Natural killer cell (primary cell): Measurements from ENCODE around the gene AKAP1. TPM values are rescaled to one million over a fixed set of nuclear protein-coding genes. Genes with fewer than 3 reads are reported as not detected.

Source experiments
- ATAC-seq, 3 donors: fragments of 150-1000 bp in 2 of 3; fragments of 200-7000 bp in 1 of 3; cut with Tn5 transposase; 1 replicate in 1 of 3; 2 replicates in 2 of 3; pipeline ENCODE4 v1.10.0; 2021; ENCODE audit warnings: mild to moderate bottlenecking in 2 of 3, moderate library complexity in 2 of 3
- DNase-seq, 2 donors: peaks; one replicate each; pipeline versions ENCODE4 v3.0.0 to v3.0.0-alpha.2; 2013 to 2021; ENCODE audit warnings: mixed read lengths in 1 of 2
- H3K27ac ChIP-seq: one replicate; pipeline ENCODE4 v1.5.1; 2013; ENCODE audit warnings: mild to moderate bottlenecking, low read length
- H3K27me3 ChIP-seq: one replicate; pipeline ENCODE4 v1.6.1; 2013; ENCODE audit warnings: low read length; ENCODE audit not compliant: control insufficient read depth, insufficient read depth
- H3K36me3 ChIP-seq: one replicate; pipeline ENCODE4 v1.6.1; 2013; ENCODE audit warnings: low read length; ENCODE audit not compliant: control insufficient read depth, insufficient read depth
- H3K4me1 ChIP-seq: one replicate; pipeline ENCODE4 v1.6.1; 2013; ENCODE audit warnings: low read length; ENCODE audit not compliant: control insufficient read depth, insufficient read depth
- H3K4me3 ChIP-seq: one replicate; pipeline ENCODE4 v1.5.1; 2013; ENCODE audit warnings: low read length
- H3K9me3 ChIP-seq: one replicate; pipeline ENCODE4 v1.6.1; 2013; ENCODE audit warnings: low read length; ENCODE audit not compliant: control insufficient read depth, insufficient read depth
- H3K27ac Mint-ChIP-seq, 2 donors: one replicate each; pipeline ENCODE4 v1.8.0; 2022; ENCODE audit warnings: mild to moderate bottlenecking in 2 of 2, mixed read lengths in 2 of 2, moderate library complexity in 1 of 2
- H3K27me3 Mint-ChIP-seq, 2 donors: one replicate each; pipeline ENCODE4 v1.8.0; 2022; ENCODE audit warnings: low read depth in 2 of 2, mixed read lengths in 2 of 2
- H3K36me3 Mint-ChIP-seq: one replicate; pipeline ENCODE4 v1.8.0; 2022; ENCODE audit warnings: mixed read lengths
- H3K4me1 Mint-ChIP-seq, 2 donors: one replicate each; pipeline ENCODE4 v1.8.0; 2022; ENCODE audit warnings: mixed read lengths in 2 of 2
- H3K4me3 Mint-ChIP-seq: one replicate; pipeline ENCODE4 v1.8.0; 2022; ENCODE audit warnings: mild to moderate bottlenecking, moderate library complexity, mixed read lengths
- H3K9me3 Mint-ChIP-seq, 2 donors: one replicate each; pipeline ENCODE4 v1.8.0; 2022; ENCODE audit warnings: mixed read lengths in 2 of 2
- CTCF ChIP-seq: fragments of 200-600 bp; IDR thresholded peaks from one replicate; pipeline ENCODE4 v1.8.0; 2022; ENCODE audit warnings: antibody characterized with exemption
- WGBS: methylation state at CpG from one replicate; pipeline ENCODE4 v1.1.7; 2013; ENCODE audit warnings: missing lambda C conversion rate; ENCODE audit not compliant: insufficient coverage; 5-methylcytosine and 5-hydroxymethylcytosine counted together
- intact Hi-C: fragments of 100-400 bp; cut with micrococcal nuclease; formaldehyde crosslinking; loops from one replicate; pipeline ENCODE4 v1.14.2; 2022
- total RNA-seq, 4 donors: library from RNA; stranded (reverse); fragments of 120-200 nt in 1 of 4; gene quantifications; one replicate each; pipeline versions ENCODE4 v1.2.3 to v1.2.4, GENCODE V29; 2013 to 2022

AKAP1 gene
- total RNA-seq, 3 donors from 2014 or later (not counting 1 experiment from before 2014, with no cell fraction given), result 9.8 to 15.8 (median 11.4) TPM

- WGBS, result 93% methylated on average over 12 of the region's 12 CpGs
- intact Hi-C loops, result no loop called here
- H3K36me3 ChIP-seq, result peaks cover 4% of the 10 kb centered on the region
- DNase-seq, result no peak
- H3K4me1 ChIP-seq, result no peaks in the 10 kb centered on the region
- no peaks in the 10 kb centered on the region for H3K36me3 Mint-ChIP-seq
- no peak for TF ChIP-seq CTCF
- H3K27ac Mint-ChIP-seq, result no peak overlapping the region
- H3K27me3 Mint-ChIP-seq, result no peaks in the 10 kb centered on the region
- H3K9me3 Mint-ChIP-seq, result no peaks in the 10 kb centered on the region
- H3K9me3 ChIP-seq, result no peaks in the 10 kb centered on the region
- no peak overlapping the region for H3K27ac ChIP-seq
- peaks cover 0 to 11% of the 10 kb centered on the region in 2 donors for H3K4me1 Mint-ChIP-seq
- no peak for ATAC-seq
- no peak overlapping the region for H3K4me3 Mint-ChIP-seq
- H3K4me3 ChIP-seq, result no peak overlapping the region
- H3K27me3 ChIP-seq, result no peaks in the 10 kb centered on the region
Measured at GRCh38 chr17:57108671-57109392, 23.8 kb downstream of the AKAP1 start.

- TF ChIP-seq CTCF, result no peak
- intact Hi-C loops, result no loop called here
- no peak for ATAC-seq
- no peaks in the 10 kb centered on the region for H3K27me3 Mint-ChIP-seq
- no peak overlapping the region for H3K27ac ChIP-seq
- no peaks in the 10 kb centered on the region for H3K9me3 ChIP-seq
- H3K36me3 ChIP-seq, result peaks cover 4% of the 10 kb centered on the region
- no peak overlapping the region for H3K27ac Mint-ChIP-seq
- no peak overlapping the region for H3K4me3 ChIP-seq
- H3K36me3 Mint-ChIP-seq, result no peaks in the 10 kb centered on the region
- DNase-seq, result no peak
- H3K4me3 Mint-ChIP-seq, result no peak overlapping the region
- H3K9me3 Mint-ChIP-seq, result no peaks in the 10 kb centered on the region
- H3K27me3 ChIP-seq, result no peaks in the 10 kb centered on the region
- peaks cover 0 to 11% of the 10 kb centered on the region in 2 donors for H3K4me1 Mint-ChIP-seq
- no peaks in the 10 kb centered on the region for H3K4me1 ChIP-seq
- WGBS, result 87% methylated on average over 14 of the region's 14 CpGs
Measured at GRCh38 chr17:57109393-57110151, 24.5 kb downstream of the AKAP1 start.

GRCh38 chr17:57110152-57110542 lies 25.1 kb downstream of the AKAP1 start:
- Mint-ChIP-seq H3K36me3 (no peaks in the 10 kb centered on the region), H3K4me1 (peaks cover 0 to 11% of the 10 kb centered on the region in 2 donors), H3K27me3 (no peaks in the 10 kb centered on the region), H3K4me3 (no peak overlapping the region), H3K27ac (no peak overlapping the region), H3K9me3 (no peaks in the 10 kb centered on the region)
- Histone ChIP-seq H3K9me3 (no peaks in the 10 kb centered on the region), H3K27me3 (no peaks in the 10 kb centered on the region), H3K4me3 (no peak overlapping the region), H3K27ac (no peak overlapping the region), H3K36me3 (peaks cover 6% of the 10 kb centered on the region), H3K4me1 (no peaks in the 10 kb centered on the region)
- no peak for DNase-seq
- 91% methylated on average over 4 of the region's 5 CpGs for WGBS
- no peak for ATAC-seq
- no peak for TF ChIP-seq CTCF
- intact Hi-C loops, result no loop called here
